Iris pigment epithelial cell (primary cell): ENCODE results near the gene JPH2.
A peak's percentile ranks its signal among the peaks of the same experiment; 100 is the strongest.

Source experiments
- DNase-seq: peaks from one replicate; pipeline ENCODE4 v3.0.0-alpha.2; 2011; ENCODE audit warnings: low read depth

The JPH2 gene

DNA sequence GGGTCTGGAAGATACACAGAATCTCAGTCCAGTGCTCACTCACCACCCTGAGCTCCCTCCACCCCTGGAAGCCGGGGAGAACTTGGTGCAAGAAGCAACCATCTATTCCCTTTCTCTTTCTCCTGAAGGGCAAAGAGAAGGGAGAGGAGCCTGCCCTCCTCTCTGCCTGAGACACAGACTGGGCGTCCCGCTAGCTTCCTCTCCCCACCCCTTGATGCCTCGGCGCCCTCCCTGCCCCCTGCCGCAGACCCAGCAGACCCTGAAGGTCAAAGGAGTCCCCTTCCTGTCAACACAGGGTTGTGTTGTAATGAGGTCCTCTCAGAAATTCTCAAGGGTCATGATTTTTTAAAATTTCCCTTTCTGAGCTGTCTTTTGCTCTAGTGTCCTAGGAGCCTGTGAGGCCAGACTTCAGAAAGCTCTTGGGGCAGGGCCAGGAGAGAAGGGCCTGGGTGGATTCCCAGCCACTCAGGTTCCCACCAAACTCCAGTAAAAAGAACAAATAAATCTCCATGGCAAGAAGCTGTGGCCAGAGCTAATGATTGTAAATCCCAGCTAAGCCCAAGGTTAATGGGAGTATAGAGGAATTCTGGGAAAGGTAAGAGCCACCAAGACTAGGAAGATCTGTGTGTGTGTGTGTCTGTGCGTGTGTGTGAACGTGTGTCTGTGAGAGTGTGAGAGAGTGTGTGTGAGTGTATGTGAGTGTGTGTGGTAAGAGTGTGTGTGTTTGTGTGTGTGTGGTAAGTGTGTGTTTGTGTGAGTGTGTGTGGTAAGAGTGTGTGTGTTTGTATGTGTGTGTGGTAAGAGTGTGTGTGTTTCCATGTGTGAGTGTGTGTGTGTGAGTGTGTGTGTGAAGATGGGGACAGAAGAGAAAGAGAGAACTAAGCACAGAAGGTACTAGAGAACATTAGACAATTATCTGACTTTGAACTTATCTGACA, 1.1 kb upstream of the JPH2 start:
- no peak for DNase-seq

- DNase-seq = no peak
Observed at GRCh38 chr20:44186674-44187053, 324 bp downstream of the JPH2 start.

- no peak for DNase-seq
Observed at GRCh38 chr20:44186201-44186600, 787 bp downstream of the JPH2 start.

DNA sequence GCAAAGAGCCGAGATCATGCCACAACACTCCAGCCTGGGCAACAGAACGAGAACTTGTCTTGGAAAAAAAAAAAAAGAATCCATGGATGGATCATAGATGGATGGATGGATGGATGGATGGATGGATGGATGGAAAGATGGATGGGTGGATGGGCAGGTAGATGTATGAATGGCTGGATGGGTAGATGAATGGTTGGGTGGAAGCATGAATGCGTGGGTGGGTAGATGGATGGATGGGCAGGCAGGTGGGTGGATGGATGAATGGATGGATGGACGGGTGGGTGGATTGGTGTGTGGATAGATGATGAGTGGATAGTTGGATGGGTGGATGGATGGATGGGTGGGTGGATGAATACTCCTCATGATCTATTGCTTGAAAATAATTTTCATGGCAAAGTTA, 1.4 kb downstream of the JPH2 start:
- DNase-seq = no peak

- DNase-seq = no peak
Observed at GRCh38 chr20:44183282-44183681, 3.7 kb downstream of the JPH2 start.

- DNase-seq = no peak
Observed at GRCh38 chr20:44182863-44183262, 4.1 kb downstream of the JPH2 start.

DNA sequence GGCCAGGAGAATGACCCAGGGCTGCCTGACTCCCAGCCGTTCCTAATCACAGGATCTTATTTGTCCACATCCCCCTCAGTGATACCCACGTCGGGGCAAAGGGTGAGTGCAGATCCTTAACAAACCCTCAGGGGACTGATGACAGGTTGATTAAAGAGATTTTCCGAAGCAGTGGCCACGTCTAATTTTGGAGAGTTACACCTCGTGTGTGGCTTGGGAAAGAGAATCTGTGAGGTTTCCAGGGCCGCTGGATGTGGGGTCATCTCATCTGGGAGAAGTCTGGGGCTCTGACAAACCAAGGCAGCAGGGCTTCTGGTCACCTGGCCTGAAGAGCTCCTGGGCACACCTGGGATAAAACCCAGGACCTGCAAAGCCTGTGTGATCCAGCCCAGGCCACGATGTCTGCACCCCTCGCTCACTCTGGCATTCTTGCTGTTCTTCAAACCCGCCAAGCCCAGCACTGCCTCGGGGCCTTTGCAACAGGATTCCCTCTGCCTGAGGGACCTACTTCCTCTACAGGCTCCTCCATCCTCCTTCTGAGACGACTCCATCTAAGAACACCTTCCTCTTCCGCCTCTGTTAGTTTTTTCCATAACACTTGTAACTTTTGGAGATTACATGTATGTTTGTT, 4.7 kb downstream of the JPH2 start:
- no peak for DNase-seq

DNA sequence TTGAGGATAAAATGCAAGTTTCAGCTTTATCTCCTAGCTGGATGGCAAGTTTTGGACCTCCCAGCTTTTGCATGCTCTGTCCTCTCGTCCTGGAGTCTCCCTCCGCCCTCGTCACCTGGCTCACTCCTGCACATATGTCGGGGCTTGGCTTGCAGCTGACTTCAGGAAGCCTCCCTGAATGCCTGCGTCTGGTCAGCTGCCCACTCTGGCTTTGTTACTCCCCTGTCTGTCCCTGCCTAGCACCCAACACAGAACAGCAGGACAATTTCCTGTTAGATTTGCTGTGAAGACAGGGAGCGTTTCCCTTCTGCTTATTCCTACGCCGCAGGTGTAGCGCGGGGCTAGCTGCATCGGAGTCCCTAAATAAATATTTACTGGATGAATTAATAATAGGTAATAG, 5.4 kb downstream of the JPH2 start:
- DNase-seq = no peak

- peak; percentile 6 for DNase-seq
Observed at GRCh38 chr20:44180814-44181213, 6.2 kb downstream of the JPH2 start.

- no peak for DNase-seq
Observed at GRCh38 chr20:44176833-44177534, 10.0 kb downstream of the JPH2 start.

GRCh38 chr20:44174996-44175765, 11.8 kb downstream of the JPH2 start:
- DNase-seq = no peak

DNA sequence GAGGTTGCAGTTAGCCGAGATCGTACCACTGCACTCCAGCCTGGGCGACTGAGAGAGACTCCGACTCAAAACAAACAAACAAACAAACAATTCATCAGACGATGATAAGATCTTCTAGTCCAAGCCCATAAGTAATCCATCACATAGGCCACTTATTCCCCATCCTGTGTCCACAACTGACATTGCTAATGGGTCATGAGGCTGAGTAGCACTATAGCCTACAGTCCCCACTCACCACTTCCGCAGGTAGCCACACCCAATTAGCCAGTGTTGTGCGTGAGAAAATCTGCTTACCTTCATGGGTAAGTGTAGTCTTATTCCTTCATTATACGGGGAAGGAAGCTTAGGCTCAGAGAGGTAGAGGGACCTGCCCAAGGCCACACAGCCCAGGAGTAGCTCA, 13.1 kb downstream of the JPH2 start:
- DNase-seq = no peak

DNA sequence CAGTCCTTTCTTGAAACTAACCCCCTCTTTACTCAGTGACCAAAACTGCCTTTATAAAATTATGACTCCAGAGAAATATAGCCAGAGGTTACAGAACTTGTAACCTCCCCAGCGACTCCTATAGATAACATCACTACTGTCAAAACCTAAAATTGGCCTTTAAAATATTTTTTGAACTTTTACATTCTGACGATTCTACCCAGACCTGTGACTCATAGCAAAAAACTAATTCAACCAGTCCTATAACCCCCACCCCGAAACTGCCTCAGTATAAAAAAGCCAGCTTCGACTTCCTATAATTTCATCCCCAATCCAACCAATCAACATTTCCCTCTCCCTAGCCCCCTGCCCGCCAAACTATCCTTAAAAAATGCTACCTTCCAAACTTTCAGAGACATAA, 13.9 kb downstream of the JPH2 start:
- no peak for DNase-seq

DNA sequence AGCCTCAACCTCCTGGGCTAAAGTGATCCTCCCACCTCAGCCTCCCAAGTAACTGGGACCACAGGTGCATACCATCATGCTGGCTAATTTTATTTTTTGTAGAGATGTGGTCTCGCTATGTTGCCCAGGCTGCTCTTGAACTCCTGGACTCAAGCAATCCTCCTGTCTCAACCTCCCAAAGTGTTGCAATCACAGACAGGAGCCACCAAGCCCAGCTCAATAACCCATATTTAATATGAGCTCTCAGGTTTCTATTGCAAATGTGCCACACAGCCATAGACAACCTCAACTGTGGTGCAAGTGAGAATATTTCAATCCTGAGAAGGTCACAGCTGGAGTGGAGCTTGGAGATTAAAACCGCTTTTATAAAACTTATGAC, 14.4 kb downstream of the JPH2 start:
- no peak for DNase-seq

DNA sequence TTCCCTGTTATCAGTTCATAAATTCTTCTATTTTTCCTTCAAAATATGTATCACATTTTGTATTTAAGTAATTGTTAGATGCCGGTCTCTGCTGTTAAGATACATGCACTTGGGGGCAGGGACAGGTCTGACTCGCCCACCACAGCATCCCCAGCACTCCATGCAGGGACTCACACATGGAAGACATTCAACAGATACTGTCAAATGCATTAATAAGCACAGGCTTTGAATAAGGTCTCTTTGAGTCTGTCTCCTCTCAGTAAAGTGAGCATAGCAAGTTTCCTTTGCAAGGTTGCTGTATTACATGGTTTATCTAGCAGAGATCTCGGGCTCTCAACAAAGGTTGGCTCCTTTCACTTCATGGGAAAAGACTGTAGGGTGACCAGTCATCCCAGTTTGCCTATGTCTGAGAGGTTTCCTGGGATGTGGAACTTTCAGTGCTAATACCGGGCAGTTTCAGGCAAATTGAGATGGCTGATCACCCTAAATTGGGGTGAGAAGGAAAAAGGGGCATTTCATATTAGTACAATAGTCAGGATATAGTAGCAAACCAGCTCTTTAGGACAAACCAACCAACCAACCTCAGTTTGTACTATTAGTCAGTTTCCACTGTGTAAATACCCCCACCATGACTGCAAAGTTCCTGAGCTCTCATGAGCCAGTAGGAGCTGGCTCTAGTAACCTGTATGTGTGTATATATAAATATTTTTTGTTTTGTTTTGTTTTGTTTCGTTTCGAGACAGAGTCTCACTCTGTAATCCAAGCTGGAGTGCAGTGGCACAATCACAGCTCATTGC, 15.0 kb downstream of the JPH2 start:
- no peak for DNase-seq

DNA sequence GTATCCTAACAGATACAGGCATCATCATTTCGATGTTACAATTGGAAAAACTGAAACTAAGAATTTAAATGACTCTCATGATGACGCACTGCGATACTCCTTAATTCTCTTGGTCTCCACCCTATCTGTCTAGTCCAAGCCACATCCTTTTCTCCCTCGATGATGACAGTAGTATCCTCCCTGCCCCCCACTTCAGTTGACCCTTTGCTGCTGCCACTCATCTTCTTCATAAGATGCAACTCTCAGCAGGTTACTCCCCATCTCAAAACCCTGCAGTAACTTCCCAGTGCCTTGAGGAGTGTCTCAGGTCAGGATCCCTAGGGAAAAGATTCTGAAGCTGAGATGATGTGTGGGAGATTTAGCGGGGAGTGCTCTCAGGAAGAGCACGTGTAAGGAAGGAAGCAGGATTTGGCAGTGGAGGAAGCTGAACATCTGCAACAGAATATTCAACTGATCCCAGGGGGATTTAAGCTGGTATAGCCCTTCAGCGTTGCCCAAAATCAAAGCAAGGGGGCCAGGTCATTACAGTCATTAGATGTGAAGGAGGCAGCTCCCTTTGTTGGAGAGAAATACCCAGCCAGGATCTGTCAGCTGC, 16.1 kb downstream of the JPH2 start:
- DNase-seq = no peak

DNA sequence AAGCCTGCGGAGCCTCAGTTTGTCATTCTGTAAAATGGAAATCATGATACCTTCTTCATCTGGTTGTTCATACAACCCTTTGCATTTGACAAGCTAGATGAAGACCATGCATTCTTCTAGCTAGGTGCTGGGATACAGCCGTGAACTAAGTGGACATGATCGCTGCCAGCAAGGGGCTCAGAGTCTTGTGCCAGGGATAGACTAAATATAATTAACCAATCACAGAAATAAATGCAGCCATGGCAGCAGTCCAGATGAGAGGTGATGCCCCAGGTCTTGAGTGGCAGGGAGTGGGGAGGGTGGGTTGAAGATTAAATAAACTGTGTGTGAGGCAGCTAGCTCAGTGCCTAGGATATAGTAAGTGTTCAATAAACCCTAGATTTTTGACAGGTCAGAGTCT, 19.3 kb downstream of the JPH2 start:
- DNase-seq = no peak

GRCh38 chr20:44166477-44166876, 20.5 kb downstream of the JPH2 start:
- DNase-seq = peak; percentile 18

DNA sequence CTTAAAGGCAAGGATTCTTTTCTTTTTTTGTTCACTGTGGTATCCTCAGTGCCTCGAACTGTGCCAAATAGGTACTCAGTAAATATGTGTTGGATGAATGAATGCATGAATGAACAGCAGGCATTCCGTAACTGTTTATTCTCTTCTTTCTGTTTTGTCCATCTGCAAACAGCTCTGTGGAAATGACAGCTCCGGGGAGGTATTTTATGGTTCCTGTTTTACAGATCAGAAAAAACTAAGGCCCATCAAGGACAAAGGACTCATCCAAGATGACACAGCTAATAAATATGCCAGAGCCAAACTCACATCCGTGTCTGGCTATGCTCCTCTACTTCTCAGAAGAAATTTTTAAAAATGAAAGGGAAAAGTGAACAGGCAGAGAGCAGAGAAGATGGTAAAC, 21.0 kb downstream of the JPH2 start:
- peak; percentile 40 for DNase-seq

GRCh38 chr20:44160133-44160532, 26.9 kb downstream of the JPH2 start:
- no peak for DNase-seq

DNA sequence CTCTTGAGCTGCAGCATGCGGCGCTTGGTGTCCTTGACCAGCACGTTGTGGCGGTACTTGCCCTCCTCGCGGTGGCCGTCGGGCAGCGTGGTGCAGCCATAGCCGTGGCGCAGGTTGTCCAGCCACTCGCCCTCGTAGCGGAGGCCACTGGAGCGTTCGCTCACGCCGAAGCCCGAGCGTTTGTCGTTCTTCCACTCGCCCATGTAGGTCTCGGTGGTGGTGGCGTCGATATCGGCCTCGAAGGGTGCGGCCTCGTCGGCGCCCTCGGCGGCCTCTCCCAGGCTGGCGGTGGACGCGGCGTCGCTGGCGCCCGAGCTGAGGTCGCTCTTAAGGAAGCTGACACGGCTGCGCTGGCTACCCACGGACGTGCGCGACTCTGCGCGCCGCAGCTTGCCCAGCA, 27.3 kb downstream of the JPH2 start:
- DNase-seq = no peak
